Cardiac fibroblast (primary cell): ENCODE data around the gene CD8B.

Experiments
- DNase-seq, 2 donors: peaks; one replicate each; pipeline versions ENCODE4 v3.0.0 to v3.0.0-alpha.2; 2010; ENCODE audit warnings: low read depth in 2 of 2
- H3K4me3 ChIP-seq, 2 donors: replicated peaks in 1 of 2; 1 replicate in 1 of 2; 2 replicates in 1 of 2; pipeline ENCODE4 v1.5.1; 2011; ENCODE audit warnings: low read depth in 2 of 2, low read length in 2 of 2, mild to moderate bottlenecking in 2 of 2, moderate library complexity in 1 of 2
- CTCF ChIP-seq: IDR thresholded peaks from one replicate; pipeline ENCODE4 v1.5.1; 2011; ENCODE audit warnings: low read depth, mild to moderate bottlenecking, low read length, inconsistent platforms

CD8B gene

DNA sequence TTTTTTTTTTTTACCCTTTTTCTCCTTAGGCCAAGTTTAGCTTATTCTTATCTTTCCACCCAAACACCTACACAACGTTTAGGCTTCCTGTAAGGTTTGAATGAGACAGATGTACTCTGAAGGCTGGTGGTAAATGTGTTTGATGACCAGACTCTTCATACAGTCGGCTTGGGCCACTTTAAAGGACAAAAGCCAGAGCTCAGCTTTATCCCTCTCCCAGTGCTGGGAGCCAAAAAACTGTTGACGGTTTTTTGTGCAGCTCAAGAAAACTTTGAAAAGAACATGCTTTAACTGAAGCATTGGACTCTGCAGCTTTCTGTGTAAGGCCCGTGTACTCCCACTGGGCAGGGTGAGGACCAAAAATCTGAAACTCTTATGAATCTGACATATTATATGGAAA, 86.3 kb downstream of the CD8B start:
- no peak for TF ChIP-seq CTCF
- DNase-seq = no peak
- H3K4me3 ChIP-seq = no peak overlapping the region

DNA sequence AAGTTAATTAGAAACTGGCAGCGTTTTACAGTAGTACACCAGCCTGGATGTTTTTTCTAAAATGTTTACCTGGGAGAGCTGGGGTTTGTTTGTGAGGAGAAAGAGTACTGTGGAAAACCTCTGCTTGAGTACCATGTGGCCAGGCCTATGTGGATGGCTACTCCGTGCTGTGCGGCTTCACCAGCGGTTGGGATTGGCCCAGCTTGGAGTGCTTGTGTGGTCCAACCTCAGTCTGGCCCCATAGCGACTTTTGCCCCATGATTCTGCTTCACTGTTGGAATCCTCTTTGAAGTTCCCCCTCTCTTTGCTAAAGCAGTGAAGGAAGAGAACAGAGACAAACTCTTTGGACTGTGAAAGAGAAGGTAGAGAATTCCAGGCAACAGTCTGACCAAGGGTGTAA, 86.8 kb downstream of the CD8B start:
- TF ChIP-seq CTCF = no peak
- DNase-seq = no peak
- no peak overlapping the region for H3K4me3 ChIP-seq

DNA sequence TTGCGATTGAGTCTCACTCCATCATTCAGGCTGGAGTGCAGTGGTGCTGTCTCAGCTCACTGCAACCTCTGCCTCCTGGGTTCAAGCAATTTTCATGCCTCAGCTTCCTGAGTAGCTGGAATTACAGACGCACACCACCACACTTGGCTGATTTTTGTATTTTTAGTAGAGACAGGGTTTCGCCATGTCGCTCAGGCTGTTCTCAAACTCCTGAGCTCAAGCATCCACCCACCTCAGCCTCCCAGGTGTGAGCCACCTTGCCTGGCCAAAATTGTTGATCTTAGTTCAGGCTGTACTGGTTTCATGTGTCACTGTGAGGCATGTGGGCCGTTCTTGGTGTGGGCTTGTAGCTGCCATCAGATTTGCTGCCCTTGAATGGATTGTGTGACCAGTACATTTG, 89.1 kb downstream of the CD8B start:
- no peak for DNase-seq
- no peak overlapping the region for H3K4me3 ChIP-seq
- TF ChIP-seq CTCF = no peak

GRCh38 chr2:86770816-86771301, 90.8 kb downstream of the CD8B start:
- H3K4me3 ChIP-seq = no peak overlapping the region
- DNase-seq = no peak
- no peak for TF ChIP-seq CTCF

GRCh38 chr2:86769838-86770237, 91.8 kb downstream of the CD8B start:
- no peak for DNase-seq
- no peak for TF ChIP-seq CTCF
- H3K4me3 ChIP-seq = no peak overlapping the region

DNA sequence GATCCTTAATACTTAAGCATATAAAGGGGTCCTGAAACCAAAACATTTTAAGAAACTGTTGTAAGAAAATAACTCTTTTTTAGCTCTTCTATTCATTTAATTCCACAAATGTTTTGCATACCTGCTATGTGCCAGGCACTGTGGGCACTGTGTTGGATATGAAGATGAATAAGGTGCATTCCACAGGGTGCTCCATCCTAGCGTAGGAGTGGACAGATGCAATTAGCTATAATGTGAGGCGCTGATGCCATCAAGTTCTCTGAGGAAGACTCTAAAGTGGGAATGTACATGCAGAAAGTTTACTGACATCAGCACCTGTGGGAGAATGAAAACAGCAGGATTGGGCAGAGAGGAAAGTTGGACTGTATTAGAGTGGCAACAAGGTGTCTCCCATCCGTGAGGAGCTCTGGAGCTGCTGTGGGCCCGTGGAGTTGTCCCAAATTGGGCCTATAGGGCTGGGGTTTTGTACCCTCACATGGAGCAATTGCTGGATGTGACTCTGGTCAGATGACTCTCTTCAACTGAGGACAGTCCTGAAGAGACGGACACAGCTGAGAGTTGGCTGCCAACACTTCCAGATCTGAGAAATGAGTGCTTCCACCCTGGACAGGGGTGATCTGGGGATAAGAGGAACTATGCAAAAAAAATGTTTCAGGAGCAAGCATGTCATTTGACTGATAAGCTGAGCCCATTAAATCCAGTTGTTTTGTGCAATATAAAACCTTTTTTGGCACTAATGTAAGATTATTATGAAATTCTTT, 93.3 kb downstream of the CD8B start:
- DNase-seq = no peak
- H3K4me3 ChIP-seq = no peak overlapping the region
- TF ChIP-seq CTCF = no peak
